HepG2 (cell line): ENCODE measurements around the gene TCF20. TPM values are rescaled to one million over a fixed set of nuclear protein-coding genes. Genes with fewer than 3 reads are reported as not detected.

Experiments used
- ATRX ChIP-seq: sonication (generic); formaldehyde crosslinking; IDR thresholded peaks from 2 replicates; pipeline ENCODE4 v1.4.0; 2020; ENCODE audit warnings: missing genetic modification reagents, borderline replicate concordance
- CC2D1A ChIP-seq: sonication (generic); formaldehyde crosslinking; IDR thresholded peaks from 2 replicates; pipeline ENCODE4 v1.8.1; 2023; ENCODE audit warnings: mild to moderate bottlenecking, missing genetic modification reagents
- EP300 ChIP-seq, 3 experiments: sonication (generic) in 1 of 3; formaldehyde crosslinking in 1 of 3; IDR thresholded peaks; 2 replicates each; pipeline versions ENCODE4 v1.5.1 to v1.6.1; 2011 to 2020; ENCODE audit warnings: low read depth in 2 of 3, low read length in 2 of 3, borderline replicate concordance in 1 of 3, improper control_type of control experiment in 1 of 3, mild to moderate bottlenecking in 1 of 3, missing genetic modification reagents in 1 of 3, moderate library complexity in 1 of 3
- FOSL1 ChIP-seq: sonication (generic); formaldehyde crosslinking; IDR thresholded peaks from 2 replicates; pipeline ENCODE4 v1.9.0; 2021; ENCODE audit warnings: missing genetic modification reagents, borderline replicate concordance
- GFI1 ChIP-seq: sonication (generic); formaldehyde crosslinking; IDR thresholded peaks from 2 replicates; pipeline ENCODE4 v1.5.0; 2020; ENCODE audit warnings: missing genetic modification reagents, mild to moderate bottlenecking, borderline replicate concordance
- NCOA2 ChIP-seq: sonication (generic); formaldehyde crosslinking; IDR thresholded peaks from 2 replicates; pipeline ENCODE4 v1.8.0; 2022; ENCODE audit warnings: inconsistent platforms
- PAX8 ChIP-seq: sonication (generic); formaldehyde crosslinking; IDR thresholded peaks from 2 replicates; pipeline ENCODE4 v1.8.0; 2022; ENCODE audit warnings: mild to moderate bottlenecking, missing genetic modification reagents, borderline replicate concordance
- PHF8 ChIP-seq: sonication (generic); formaldehyde crosslinking; IDR thresholded peaks from 2 replicates; pipeline ENCODE4 v1.5.0; 2020; ENCODE audit warnings: missing genetic modification reagents
- SMYD3 ChIP-seq: sonication (generic); formaldehyde crosslinking; IDR thresholded peaks from 2 replicates; pipeline ENCODE4 v1.8.1; 2023; ENCODE audit warnings: mild to moderate bottlenecking, missing genetic modification reagents
- ZFP82 ChIP-seq: sonication (generic); formaldehyde crosslinking; IDR thresholded peaks from 2 replicates; pipeline ENCODE4 v1.5.1; 2020; ENCODE audit warnings: mild to moderate bottlenecking, missing genetic modification reagents, borderline replicate concordance
- ZNF230 ChIP-seq: sonication (generic); formaldehyde crosslinking; IDR thresholded peaks from 2 replicates; pipeline ENCODE4 v1.4.0; 2020; ENCODE audit warnings: mild to moderate bottlenecking, missing genetic modification reagents
- ZNF670 ChIP-seq: sonication (generic); formaldehyde crosslinking; IDR thresholded peaks from 2 replicates; pipeline ENCODE4 v1.8.0; 2022; ENCODE audit warnings: mild to moderate bottlenecking, missing genetic modification reagents, borderline replicate concordance
- ZNF773 ChIP-seq: sonication (generic); formaldehyde crosslinking; IDR thresholded peaks from 2 replicates; pipeline ENCODE4 v1.4.0; 2020; ENCODE audit warnings: missing genetic modification reagents, borderline replicate concordance
- polyA plus RNA-seq, 8 experiments: library from polyadenylated mRNA; depleted of rRNA in 3 of 8; stranded (reverse) in 7 of 8; unstranded in 1 of 8; fragments of >200 nt; fragmentation: Illumina TruSeq in 4 of 8; extraction: Trizol in 4 of 8; gene quantifications; 2 replicates each; pipeline versions ENCODE4 v1.2.1 to v1.2.3, GENCODE V29; 2011 to 2016; ENCODE audit warnings: low read depth in 4 of 8, missing spikeins in 1 of 8, mixed read lengths in 1 of 8; ENCODE audit not compliant: insufficient read depth in 1 of 8
- total RNA-seq, 5 experiments: library from RNA; depleted of rRNA; stranded (reverse); fragments of >200 nt; fragmentation: Illumina TruSeq; extraction: Trizol; gene quantifications; 2 replicates each; pipeline ENCODE4 v1.2.3, GENCODE V29; 2016; ENCODE audit warnings: low read depth in 1 of 5
- TF ChIP-seq, protein P1 (sequence below), 2 experiments: IDR thresholded peaks; 2 replicates each; pipeline ENCODE4 v1.6.1; 2011 to 2012; ENCODE audit warnings: low read length in 2 of 2, borderline replicate concordance in 1 of 2, low read depth in 1 of 2, mild to moderate bottlenecking in 1 of 2, moderate library complexity in 1 of 2
- TF ChIP-seq, protein P2 (sequence below): sonication (generic); formaldehyde crosslinking; IDR thresholded peaks from 2 replicates; pipeline ENCODE4 v1.4.0; 2020; ENCODE audit warnings: mild to moderate bottlenecking, missing genetic modification reagents
- TF ChIP-seq, protein P3 (sequence below): sonication (generic); formaldehyde crosslinking; IDR thresholded peaks from 2 replicates; pipeline ENCODE4 v1.4.0; 2020; ENCODE audit warnings: missing genetic modification reagents, mild to moderate bottlenecking, borderline replicate concordance

Gene TCF20
- total and polyA plus RNA-seq, 2 of the 13 experiments (the other 11 are each of a cell fraction or from before 2014, with no cell fraction given), result 12.8 to 23.7 TPM

DNA sequence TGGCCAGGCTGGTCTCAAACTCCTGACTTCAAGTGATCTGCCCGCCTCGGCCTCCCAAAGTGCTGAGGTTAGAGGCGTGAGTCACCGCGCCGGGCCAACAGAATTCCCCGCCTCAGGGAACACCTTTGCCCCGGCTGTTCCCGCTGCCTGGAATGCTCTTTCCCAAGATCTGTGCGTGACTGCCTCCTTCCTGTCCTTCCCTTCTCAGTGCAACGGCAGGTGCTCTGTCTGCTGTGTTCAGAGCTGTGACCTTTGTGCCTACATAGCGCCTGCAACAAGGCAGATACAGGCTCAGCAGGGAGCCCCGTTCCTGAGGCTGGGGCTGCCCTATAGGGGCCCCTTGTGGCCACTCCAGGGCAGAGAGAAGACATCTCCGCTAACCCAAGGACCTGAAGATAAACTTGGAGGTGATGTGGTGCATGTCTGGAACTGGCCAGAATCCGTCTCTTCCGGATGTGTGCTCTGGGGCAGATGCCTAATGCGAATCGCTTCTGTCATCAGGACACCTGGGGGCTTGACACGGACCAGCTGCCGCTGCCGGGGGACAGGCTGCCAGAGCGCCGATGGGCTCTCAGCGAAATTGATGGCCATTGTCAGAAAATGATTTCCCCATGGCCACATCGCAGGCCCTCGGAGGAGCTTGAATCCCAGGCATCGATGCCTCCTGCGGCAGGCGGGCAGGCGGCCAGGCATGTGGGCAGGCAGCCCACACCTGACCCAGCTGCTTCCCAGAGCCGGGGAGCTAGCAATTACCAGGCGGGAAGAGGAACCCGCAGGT, 43.5 kb upstream of the TCF20 start (continued):
- TF ChIP-seq, protein P1, sequence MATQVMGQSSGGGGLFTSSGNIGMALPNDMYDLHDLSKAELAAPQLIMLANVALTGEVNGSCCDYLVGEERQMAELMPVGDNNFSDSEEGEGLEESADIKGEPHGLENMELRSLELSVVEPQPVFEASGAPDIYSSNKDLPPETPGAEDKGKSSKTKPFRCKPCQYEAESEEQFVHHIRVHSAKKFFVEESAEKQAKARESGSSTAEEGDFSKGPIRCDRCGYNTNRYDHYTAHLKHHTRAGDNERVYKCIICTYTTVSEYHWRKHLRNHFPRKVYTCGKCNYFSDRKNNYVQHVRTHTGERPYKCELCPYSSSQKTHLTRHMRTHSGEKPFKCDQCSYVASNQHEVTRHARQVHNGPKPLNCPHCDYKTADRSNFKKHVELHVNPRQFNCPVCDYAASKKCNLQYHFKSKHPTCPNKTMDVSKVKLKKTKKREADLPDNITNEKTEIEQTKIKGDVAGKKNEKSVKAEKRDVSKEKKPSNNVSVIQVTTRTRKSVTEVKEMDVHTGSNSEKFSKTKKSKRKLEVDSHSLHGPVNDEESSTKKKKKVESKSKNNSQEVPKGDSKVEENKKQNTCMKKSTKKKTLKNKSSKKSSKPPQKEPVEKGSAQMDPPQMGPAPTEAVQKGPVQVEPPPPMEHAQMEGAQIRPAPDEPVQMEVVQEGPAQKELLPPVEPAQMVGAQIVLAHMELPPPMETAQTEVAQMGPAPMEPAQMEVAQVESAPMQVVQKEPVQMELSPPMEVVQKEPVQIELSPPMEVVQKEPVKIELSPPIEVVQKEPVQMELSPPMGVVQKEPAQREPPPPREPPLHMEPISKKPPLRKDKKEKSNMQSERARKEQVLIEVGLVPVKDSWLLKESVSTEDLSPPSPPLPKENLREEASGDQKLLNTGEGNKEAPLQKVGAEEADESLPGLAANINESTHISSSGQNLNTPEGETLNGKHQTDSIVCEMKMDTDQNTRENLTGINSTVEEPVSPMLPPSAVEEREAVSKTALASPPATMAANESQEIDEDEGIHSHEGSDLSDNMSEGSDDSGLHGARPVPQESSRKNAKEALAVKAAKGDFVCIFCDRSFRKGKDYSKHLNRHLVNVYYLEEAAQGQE (IDR thresholded peaks at IDR 0.05; ENCODE audit: borderline replicate concordance in 1 of 2, low read depth in 1 of 2, low read length in 2 of 2), result peak in 1 of 2 experiments; percentile 49; a peak in 1 of 4 replicates
- TF ChIP-seq, protein P2, sequence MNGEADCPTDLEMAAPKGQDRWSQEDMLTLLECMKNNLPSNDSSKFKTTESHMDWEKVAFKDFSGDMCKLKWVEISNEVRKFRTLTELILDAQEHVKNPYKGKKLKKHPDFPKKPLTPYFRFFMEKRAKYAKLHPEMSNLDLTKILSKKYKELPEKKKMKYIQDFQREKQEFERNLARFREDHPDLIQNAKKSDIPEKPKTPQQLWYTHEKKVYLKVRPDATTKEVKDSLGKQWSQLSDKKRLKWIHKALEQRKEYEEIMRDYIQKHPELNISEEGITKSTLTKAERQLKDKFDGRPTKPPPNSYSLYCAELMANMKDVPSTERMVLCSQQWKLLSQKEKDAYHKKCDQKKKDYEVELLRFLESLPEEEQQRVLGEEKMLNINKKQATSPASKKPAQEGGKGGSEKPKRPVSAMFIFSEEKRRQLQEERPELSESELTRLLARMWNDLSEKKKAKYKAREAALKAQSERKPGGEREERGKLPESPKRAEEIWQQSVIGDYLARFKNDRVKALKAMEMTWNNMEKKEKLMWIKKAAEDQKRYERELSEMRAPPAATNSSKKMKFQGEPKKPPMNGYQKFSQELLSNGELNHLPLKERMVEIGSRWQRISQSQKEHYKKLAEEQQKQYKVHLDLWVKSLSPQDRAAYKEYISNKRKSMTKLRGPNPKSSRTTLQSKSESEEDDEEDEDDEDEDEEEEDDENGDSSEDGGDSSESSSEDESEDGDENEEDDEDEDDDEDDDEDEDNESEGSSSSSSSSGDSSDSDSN, result peak; percentile 91
- TF ChIP-seq GFI1 (peak; percentile 82), ZFP82 (CRISPR knock-in tag) (no peak), PHF8 (CRISPR knock-in tag) (peak; percentile 54; the same call in 1 of the 2 replicates), ATRX (CRISPR knock-in tag) (no peak), PAX8 (CRISPR knock-in tag) (0 out of 2 replicates have a peak, but pooled peaks have one; percentile 66), ZNF670 (CRISPR knock-in tag) (0 out of 2 replicates have a peak, but pooled peaks have one; percentile 77), SMYD3 (peak; percentile 92), NCOA2 (peak; percentile 57), ZNF230 (CRISPR knock-in tag) (peak; percentile 81), CC2D1A (no peak), ZNF773 (CRISPR knock-in tag) (no peak), EP300 (IDR thresholded peaks at IDR 0.05; ENCODE audit: low read depth in 2 of 2, low read length in 2 of 2) (peak; percentile 67 to 80; a peak in 2 of 4 replicates), EP300 (CRISPR knock-in tag; IDR thresholded peaks at IDR 0.05; ENCODE audit: borderline replicate concordance) (peak; percentile 85), FOSL1 (CRISPR knock-in tag) (peak; percentile 82)
- TF ChIP-seq, protein P3, sequence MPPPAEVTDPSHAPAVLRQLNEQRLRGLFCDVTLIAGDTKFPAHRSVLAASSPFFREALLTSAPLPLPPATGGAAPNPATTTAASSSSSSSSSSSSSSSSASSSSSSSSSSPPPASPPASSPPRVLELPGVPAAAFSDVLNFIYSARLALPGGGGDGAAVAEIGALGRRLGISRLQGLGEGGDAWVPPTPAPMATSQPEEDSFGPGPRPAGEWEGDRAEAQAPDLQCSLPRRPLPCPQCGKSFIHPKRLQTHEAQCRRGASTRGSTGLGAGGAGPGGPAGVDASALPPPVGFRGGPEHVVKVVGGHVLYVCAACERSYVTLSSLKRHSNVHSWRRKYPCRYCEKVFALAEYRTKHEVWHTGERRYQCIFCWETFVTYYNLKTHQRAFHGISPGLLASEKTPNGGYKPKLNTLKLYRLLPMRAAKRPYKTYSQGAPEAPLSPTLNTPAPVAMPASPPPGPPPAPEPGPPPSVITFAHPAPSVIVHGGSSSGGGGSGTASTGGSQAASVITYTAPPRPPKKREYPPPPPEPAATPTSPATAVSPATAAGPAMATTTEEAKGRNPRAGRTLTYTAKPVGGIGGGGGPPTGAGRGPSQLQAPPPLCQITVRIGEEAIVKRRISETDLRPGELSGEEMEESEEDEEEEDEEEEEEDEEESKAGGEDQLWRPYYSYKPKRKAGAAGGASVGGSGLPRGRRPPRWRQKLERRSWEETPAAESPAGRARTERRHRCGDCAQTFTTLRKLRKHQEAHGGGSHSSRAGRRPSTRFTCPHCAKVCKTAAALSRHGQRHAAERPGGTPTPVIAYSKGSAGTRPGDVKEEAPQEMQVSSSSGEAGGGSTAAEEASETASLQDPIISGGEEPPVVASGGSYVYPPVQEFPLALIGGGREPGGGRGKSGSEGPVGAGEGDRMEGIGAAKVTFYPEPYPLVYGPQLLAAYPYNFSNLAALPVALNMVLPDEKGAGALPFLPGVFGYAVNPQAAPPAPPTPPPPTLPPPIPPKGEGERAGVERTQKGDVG (CRISPR knock-in tag), result 0 out of 2 replicates have a peak, but pooled peaks have one; percentile 24
